ENCODE data around the gene VPS51.

DNA sequence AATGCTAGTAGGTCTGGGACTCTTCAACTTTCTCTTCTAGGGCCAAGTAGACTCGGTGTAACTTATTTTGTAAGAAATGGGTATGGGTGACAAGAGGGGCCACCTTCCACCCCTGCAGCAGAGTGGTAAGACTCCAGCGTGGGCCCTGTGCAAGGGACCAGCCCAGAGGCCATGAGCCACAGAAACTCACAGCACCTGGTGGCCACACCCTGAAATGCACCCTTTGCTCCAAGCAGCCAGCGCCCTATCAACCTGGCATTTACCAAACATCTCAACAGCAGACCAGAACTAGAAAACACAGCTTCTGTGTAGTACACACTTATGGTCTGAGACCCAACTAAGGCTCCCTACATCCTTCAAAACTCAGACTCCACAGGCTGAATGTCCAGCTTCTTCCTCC, 17.9 kb upstream of the VPS51 start:
- TF ChIP-seq, protein P1, sequence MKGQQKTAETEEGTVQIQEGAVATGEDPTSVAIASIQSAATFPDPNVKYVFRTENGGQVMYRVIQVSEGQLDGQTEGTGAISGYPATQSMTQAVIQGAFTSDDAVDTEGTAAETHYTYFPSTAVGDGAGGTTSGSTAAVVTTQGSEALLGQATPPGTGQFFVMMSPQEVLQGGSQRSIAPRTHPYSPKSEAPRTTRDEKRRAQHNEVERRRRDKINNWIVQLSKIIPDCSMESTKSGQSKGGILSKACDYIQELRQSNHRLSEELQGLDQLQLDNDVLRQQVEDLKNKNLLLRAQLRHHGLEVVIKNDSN (CRISPR knock-in tag; IDR thresholded peaks at IDR 0.05) = no peak
- TF ChIP-seq, protein P2, sequence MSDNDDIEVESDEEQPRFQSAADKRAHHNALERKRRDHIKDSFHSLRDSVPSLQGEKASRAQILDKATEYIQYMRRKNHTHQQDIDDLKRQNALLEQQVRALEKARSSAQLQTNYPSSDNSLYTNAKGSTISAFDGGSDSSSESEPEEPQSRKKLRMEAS (CRISPR knock-in tag; IDR thresholded peaks at IDR 0.05) = no peak
- TF ChIP-seq, protein P3, sequence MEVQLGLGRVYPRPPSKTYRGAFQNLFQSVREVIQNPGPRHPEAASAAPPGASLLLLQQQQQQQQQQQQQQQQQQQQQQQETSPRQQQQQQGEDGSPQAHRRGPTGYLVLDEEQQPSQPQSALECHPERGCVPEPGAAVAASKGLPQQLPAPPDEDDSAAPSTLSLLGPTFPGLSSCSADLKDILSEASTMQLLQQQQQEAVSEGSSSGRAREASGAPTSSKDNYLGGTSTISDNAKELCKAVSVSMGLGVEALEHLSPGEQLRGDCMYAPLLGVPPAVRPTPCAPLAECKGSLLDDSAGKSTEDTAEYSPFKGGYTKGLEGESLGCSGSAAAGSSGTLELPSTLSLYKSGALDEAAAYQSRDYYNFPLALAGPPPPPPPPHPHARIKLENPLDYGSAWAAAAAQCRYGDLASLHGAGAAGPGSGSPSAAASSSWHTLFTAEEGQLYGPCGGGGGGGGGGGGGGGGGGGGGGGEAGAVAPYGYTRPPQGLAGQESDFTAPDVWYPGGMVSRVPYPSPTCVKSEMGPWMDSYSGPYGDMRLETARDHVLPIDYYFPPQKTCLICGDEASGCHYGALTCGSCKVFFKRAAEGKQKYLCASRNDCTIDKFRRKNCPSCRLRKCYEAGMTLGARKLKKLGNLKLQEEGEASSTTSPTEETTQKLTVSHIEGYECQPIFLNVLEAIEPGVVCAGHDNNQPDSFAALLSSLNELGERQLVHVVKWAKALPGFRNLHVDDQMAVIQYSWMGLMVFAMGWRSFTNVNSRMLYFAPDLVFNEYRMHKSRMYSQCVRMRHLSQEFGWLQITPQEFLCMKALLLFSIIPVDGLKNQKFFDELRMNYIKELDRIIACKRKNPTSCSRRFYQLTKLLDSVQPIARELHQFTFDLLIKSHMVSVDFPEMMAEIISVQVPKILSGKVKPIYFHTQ (CRISPR knock-in tag; IDR thresholded peaks at IDR 0.05) = no peak
- TF ChIP-seq, protein P4, sequence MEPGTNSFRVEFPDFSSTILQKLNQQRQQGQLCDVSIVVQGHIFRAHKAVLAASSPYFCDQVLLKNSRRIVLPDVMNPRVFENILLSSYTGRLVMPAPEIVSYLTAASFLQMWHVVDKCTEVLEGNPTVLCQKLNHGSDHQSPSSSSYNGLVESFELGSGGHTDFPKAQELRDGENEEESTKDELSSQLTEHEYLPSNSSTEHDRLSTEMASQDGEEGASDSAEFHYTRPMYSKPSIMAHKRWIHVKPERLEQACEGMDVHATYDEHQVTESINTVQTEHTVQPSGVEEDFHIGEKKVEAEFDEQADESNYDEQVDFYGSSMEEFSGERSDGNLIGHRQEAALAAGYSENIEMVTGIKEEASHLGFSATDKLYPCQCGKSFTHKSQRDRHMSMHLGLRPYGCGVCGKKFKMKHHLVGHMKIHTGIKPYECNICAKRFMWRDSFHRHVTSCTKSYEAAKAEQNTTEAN (CRISPR knock-in tag; IDR thresholded peaks at IDR 0.05) = no peak
- TF ChIP-seq, protein P5, sequence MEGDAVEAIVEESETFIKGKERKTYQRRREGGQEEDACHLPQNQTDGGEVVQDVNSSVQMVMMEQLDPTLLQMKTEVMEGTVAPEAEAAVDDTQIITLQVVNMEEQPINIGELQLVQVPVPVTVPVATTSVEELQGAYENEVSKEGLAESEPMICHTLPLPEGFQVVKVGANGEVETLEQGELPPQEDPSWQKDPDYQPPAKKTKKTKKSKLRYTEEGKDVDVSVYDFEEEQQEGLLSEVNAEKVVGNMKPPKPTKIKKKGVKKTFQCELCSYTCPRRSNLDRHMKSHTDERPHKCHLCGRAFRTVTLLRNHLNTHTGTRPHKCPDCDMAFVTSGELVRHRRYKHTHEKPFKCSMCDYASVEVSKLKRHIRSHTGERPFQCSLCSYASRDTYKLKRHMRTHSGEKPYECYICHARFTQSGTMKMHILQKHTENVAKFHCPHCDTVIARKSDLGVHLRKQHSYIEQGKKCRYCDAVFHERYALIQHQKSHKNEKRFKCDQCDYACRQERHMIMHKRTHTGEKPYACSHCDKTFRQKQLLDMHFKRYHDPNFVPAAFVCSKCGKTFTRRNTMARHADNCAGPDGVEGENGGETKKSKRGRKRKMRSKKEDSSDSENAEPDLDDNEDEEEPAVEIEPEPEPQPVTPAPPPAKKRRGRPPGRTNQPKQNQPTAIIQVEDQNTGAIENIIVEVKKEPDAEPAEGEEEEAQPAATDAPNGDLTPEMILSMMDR (IDR thresholded peaks at IDR 0.05) = peak; percentile 88
- TF ChIP-seq, protein P6, sequence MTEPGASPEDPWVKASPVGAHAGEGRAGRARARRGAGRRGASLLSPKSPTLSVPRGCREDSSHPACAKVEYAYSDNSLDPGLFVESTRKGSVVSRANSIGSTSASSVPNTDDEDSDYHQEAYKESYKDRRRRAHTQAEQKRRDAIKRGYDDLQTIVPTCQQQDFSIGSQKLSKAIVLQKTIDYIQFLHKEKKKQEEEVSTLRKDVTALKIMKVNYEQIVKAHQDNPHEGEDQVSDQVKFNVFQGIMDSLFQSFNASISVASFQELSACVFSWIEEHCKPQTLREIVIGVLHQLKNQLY (CRISPR knock-in tag; IDR thresholded peaks at IDR 0.05) = no peak
- no peak for TF ChIP-seq TP53 (CRISPR knock-in tag; IDR thresholded peaks at IDR 0.05)
- TF ChIP-seq CBFB (CRISPR knock-in tag; IDR thresholded peaks at IDR 0.05; ENCODE audit: low read depth) = no peak
- TF ChIP-seq TEAD4 (CRISPR knock-in tag; IDR thresholded peaks at IDR 0.05) = no peak
- TF ChIP-seq ATF1 (CRISPR knock-in tag; IDR thresholded peaks at IDR 0.05) = no peak
- TF ChIP-seq, protein P7, sequence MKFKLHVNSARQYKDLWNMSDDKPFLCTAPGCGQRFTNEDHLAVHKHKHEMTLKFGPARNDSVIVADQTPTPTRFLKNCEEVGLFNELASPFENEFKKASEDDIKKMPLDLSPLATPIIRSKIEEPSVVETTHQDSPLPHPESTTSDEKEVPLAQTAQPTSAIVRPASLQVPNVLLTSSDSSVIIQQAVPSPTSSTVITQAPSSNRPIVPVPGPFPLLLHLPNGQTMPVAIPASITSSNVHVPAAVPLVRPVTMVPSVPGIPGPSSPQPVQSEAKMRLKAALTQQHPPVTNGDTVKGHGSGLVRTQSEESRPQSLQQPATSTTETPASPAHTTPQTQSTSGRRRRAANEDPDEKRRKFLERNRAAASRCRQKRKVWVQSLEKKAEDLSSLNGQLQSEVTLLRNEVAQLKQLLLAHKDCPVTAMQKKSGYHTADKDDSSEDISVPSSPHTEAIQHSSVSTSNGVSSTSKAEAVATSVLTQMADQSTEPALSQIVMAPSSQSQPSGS (CRISPR knock-in tag; IDR thresholded peaks at IDR 0.05; ENCODE audit: borderline replicate concordance, low read depth) = no peak
- TF ChIP-seq NFE2L1 (CRISPR knock-in tag; IDR thresholded peaks at IDR 0.05) = no peak
- TF ChIP-seq, protein P8, sequence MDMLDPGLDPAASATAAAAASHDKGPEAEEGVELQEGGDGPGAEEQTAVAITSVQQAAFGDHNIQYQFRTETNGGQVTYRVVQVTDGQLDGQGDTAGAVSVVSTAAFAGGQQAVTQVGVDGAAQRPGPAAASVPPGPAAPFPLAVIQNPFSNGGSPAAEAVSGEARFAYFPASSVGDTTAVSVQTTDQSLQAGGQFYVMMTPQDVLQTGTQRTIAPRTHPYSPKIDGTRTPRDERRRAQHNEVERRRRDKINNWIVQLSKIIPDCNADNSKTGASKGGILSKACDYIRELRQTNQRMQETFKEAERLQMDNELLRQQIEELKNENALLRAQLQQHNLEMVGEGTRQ (CRISPR knock-in tag; IDR thresholded peaks at IDR 0.05) = no peak
- TF ChIP-seq, protein P9, sequence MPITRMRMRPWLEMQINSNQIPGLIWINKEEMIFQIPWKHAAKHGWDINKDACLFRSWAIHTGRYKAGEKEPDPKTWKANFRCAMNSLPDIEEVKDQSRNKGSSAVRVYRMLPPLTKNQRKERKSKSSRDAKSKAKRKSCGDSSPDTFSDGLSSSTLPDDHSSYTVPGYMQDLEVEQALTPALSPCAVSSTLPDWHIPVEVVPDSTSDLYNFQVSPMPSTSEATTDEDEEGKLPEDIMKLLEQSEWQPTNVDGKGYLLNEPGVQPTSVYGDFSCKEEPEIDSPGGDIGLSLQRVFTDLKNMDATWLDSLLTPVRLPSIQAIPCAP (CRISPR knock-in tag; IDR thresholded peaks at IDR 0.05) = no peak
